Esophagus muscularis mucosa (tissue), 3 donors: ENCODE measurements around the gene ARHGAP40.

ENCODE experiments used
- POLR2A ChIP-seq: fragments of 450-650 bp; IDR thresholded peaks from one replicate; pipeline ENCODE4 v1.6.1; 2017; ENCODE audit warnings: antibody characterized with exemption, moderate library complexity, mild to moderate bottlenecking, low read depth
- POLR2AphosphoS5 ChIP-seq, 2 donors: sonication (generic); formaldehyde crosslinking; IDR thresholded peaks; one replicate each; pipeline ENCODE4 v1.6.1; 2017; ENCODE audit warnings: antibody characterized with exemption in 2 of 2
- TF ChIP-seq, protein P1 (sequence below), 3 experiments: fragments of 200-600 bp in 2 of 3; fragments of 450-650 bp in 1 of 3; sonication (generic) in 2 of 3; IDR thresholded peaks; one replicate each; pipeline ENCODE4 v1.5.1; 2017 to 2019; ENCODE audit warnings: antibody characterized with exemption in 3 of 3, mild to moderate bottlenecking in 2 of 3, moderate library complexity in 1 of 3

DNA sequence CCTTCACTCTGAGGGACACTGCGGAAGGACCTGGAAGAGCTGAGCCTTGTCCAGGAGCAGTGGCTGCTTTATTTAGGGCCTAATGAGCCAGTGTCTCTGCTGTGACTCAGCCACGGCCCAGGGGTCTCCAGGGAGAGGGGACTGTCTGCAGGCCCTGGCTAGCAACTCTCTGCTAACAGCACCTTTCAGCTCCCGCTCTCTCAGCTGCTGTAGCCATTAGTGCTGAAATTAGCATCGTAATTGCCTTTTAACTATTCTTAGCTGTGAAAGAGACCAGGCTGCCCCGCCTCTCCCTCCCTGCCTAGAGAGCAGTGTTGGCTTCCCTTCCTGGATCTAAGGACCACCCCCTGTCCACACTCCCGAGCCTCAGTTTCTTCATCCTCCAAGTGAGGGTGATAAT, 69.6 kb downstream of the ARHGAP40 start:
- TF ChIP-seq POLR2AphosphoS5 (IDR thresholded peaks at IDR 0.05) (no peak), POLR2A (no peak)
- TF ChIP-seq, protein P1, sequence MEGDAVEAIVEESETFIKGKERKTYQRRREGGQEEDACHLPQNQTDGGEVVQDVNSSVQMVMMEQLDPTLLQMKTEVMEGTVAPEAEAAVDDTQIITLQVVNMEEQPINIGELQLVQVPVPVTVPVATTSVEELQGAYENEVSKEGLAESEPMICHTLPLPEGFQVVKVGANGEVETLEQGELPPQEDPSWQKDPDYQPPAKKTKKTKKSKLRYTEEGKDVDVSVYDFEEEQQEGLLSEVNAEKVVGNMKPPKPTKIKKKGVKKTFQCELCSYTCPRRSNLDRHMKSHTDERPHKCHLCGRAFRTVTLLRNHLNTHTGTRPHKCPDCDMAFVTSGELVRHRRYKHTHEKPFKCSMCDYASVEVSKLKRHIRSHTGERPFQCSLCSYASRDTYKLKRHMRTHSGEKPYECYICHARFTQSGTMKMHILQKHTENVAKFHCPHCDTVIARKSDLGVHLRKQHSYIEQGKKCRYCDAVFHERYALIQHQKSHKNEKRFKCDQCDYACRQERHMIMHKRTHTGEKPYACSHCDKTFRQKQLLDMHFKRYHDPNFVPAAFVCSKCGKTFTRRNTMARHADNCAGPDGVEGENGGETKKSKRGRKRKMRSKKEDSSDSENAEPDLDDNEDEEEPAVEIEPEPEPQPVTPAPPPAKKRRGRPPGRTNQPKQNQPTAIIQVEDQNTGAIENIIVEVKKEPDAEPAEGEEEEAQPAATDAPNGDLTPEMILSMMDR (IDR thresholded peaks at IDR 0.05), result no peak
